ENCODE results near the gene HOXA11.

GRCh38 chr7:27192546-27193334 is 7.7 kb upstream of the HOXA11 start:
- TF ChIP-seq CTCF (IDR thresholded peaks at IDR 0.05) (no peak), POLR2A (IDR thresholded peaks at IDR 0.05) (no peak)
